Measurements from ENCODE around the gene CD84. TPM values are rescaled to one million over a fixed set of nuclear protein-coding genes. Genes with fewer than 3 reads are reported as not detected.

CD84 gene
- total RNA-seq, 2 experiments from 2014 or later, result 32.7 to 36.9 TPM

GRCh38 chr1:160610569-160611242 is 31.4 kb upstream of the CD84 start:
- H3K4me1 Mint-ChIP-seq (ENCODE audit: low read depth), result peaks cover 52% of the 10 kb centered on the region
- H3K9me3 ChIP-seq (ENCODE audit: control insufficient read depth in 1 of 2, insufficient read depth in 1 of 2, low read length in 2 of 2), result no peaks in the 10 kb centered on the region
- H3K36me3 Mint-ChIP-seq (ENCODE audit: low read depth), result peaks cover 80% of the 10 kb centered on the region
- intact Hi-C loops (cut with DNase I, micrococcal nuclease), result loop anchor here in 1 of 2 experiments (5.0 kb wide), 1 partner anchor 162 kb away; no protein-coding TSS in a partner anchor
- ChIA-PET POLR2A (interaction anchor here (1.0 to 1.8 kb wide), 3 partner anchors 36 to 182 kb away, joined by 4 read pairs; partner anchors contain the start of gene SLAMF1), CTCF (interaction anchor here (1.3 to 2.2 kb wide), 4 partner anchors 8 to 182 kb away, joined by 3 to 8 read pairs (median 6); no protein-coding TSS in a partner anchor)
- peak overlapping the region; percentile 47 for H3K27ac Mint-ChIP-seq
- no peaks in the 10 kb centered on the region for H3K9me3 Mint-ChIP-seq
- H3K27me3 ChIP-seq (ENCODE audit: control insufficient read depth in 1 of 2, insufficient read depth in 2 of 2, low read length in 2 of 2), result no peaks in the 10 kb centered on the region
- H3K4me3 Mint-ChIP-seq, result no peak overlapping the region
- DNase-seq, result no peak
- TF ChIP-seq CTCF (IDR thresholded peaks at IDR 0.05), result no peak
- peaks cover 27% of the 10 kb centered on the region for H3K4me1 ChIP-seq (ENCODE audit: insufficient read depth, low read length)
- peaks cover 82% of the 10 kb centered on the region for H3K36me3 ChIP-seq (ENCODE audit: insufficient read depth, low read length)
- no peak overlapping the region for H3K27ac ChIP-seq (ENCODE audit: low read depth in 1 of 2, low read length in 2 of 2)
- no peaks in the 10 kb centered on the region for H3K27me3 Mint-ChIP-seq
- no peak overlapping the region for H3K4me3 ChIP-seq (ENCODE audit: low read length)
- no peak for ATAC-seq (ENCODE audit: poor library complexity)

DNA sequence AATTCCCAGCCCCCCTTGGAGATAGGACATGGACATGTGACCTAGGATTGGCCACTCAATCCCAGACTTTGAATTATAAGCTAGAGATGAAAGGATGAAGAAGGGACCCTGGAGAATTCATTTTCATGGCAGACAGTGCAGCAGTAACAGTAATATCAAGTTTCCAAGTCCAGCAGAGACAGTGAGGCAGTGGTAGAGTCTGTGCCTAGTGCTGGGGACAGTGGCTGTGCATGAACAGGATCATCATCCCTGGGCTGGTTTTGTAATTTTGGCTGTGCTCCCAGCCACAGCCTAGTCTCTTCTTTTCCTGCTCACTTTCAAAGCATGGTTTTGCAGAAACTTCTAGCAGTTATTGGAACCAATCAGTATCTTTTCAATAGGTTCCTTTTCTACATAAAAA is 29.6 kb upstream of the CD84 start:
- peaks cover 29% of the 10 kb centered on the region for H3K4me1 ChIP-seq (ENCODE audit: insufficient read depth, low read length)
- no peak for TF ChIP-seq CTCF (IDR thresholded peaks at IDR 0.05)
- peaks cover 66% of the 10 kb centered on the region for H3K36me3 ChIP-seq (ENCODE audit: insufficient read depth, low read length)
- no peak overlapping the region for H3K27ac ChIP-seq (ENCODE audit: low read depth in 1 of 2, low read length in 2 of 2)
- H3K4me3 Mint-ChIP-seq, result no peak overlapping the region
- DNase-seq (no peak), ATAC-seq (ENCODE audit: poor library complexity) (no peak)
- H3K27me3 ChIP-seq (ENCODE audit: control insufficient read depth in 1 of 2, insufficient read depth in 2 of 2, low read length in 2 of 2), result no peaks in the 10 kb centered on the region
- peaks cover 0 to 5% of the 10 kb centered on the region in 2 experiments for H3K9me3 ChIP-seq (ENCODE audit: control insufficient read depth in 1 of 2, insufficient read depth in 1 of 2, low read length in 2 of 2)
- peaks cover 5% of the 10 kb centered on the region for H3K9me3 Mint-ChIP-seq
- H3K4me3 ChIP-seq (ENCODE audit: low read length), result no peak overlapping the region
- H3K27me3 Mint-ChIP-seq, result no peaks in the 10 kb centered on the region
- intact Hi-C loops (cut with DNase I, micrococcal nuclease), result loop anchor here (5.0 to 10.0 kb wide), 3 partner anchors 117 to 417 kb away; partner anchors contain the start of gene CASQ1 (in 2 of the 2)
- H3K36me3 Mint-ChIP-seq (ENCODE audit: low read depth), result peaks cover 72% of the 10 kb centered on the region
- H3K4me1 Mint-ChIP-seq (ENCODE audit: low read depth), result peaks cover 53% of the 10 kb centered on the region
- peak overlapping the region; percentile 67 for H3K27ac Mint-ChIP-seq
- ChIA-PET POLR2A (interaction anchor here (0.6 to 5.3 kb wide), 6 partner anchors 20 to 501 kb away, joined by 3 to 21 read pairs (median 3); partner anchors contain the start of gene CD84), CTCF (interaction anchor here (1.1 to 2.2 kb wide), 4 partner anchors 10 to 180 kb away, joined by 3 to 8 read pairs (median 6); no protein-coding TSS in a partner anchor)

DNA sequence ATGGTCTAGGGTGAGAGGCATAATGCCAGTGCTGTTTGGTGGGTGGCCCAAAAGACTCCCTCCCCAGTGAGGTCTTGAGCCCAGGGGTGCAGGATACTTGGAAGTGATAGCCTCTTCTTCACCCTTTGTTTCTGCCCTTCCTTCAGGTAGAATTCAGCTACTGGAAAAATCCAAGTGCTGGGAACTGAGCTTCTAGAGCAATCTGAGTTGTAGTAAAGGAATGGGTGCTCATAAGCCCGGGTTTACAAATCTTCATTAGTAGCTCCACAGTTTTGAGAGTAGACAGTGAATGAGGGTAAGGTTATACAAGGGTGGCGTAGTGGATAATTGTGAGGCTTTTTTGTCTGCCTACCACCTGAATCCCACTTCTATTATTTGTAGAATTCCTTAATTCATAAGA is 29.2 kb upstream of the CD84 start:
- no peak overlapping the region for H3K4me3 ChIP-seq (ENCODE audit: low read length)
- peak overlapping the region; percentile 67 for H3K27ac Mint-ChIP-seq
- DNase-seq (no peak), ATAC-seq (ENCODE audit: poor library complexity) (no peak)
- peaks cover 0 to 5% of the 10 kb centered on the region in 2 experiments for H3K9me3 ChIP-seq (ENCODE audit: control insufficient read depth in 1 of 2, insufficient read depth in 1 of 2, low read length in 2 of 2)
- H3K27me3 ChIP-seq (ENCODE audit: control insufficient read depth in 1 of 2, insufficient read depth in 2 of 2, low read length in 2 of 2), result no peaks in the 10 kb centered on the region
- ChIA-PET POLR2A (interaction anchor here (0.6 to 5.3 kb wide), 5 partner anchors 20 to 500 kb away, joined by 3 to 21 read pairs (median 4); partner anchors contain the start of gene CD84), CTCF (interaction anchor here (1.1 to 2.3 kb wide), 5 partner anchors 10 to 180 kb away, joined by 3 to 8 read pairs (median 7); no protein-coding TSS in a partner anchor)
- peaks cover 68% of the 10 kb centered on the region for H3K36me3 Mint-ChIP-seq (ENCODE audit: low read depth)
- peaks cover 29% of the 10 kb centered on the region for H3K4me1 ChIP-seq (ENCODE audit: insufficient read depth, low read length)
- H3K27me3 Mint-ChIP-seq, result no peaks in the 10 kb centered on the region
- H3K9me3 Mint-ChIP-seq, result peaks cover 7% of the 10 kb centered on the region
- no peak overlapping the region for H3K4me3 Mint-ChIP-seq
- H3K4me1 Mint-ChIP-seq (ENCODE audit: low read depth), result peaks cover 49% of the 10 kb centered on the region
- H3K36me3 ChIP-seq (ENCODE audit: insufficient read depth, low read length), result peaks cover 62% of the 10 kb centered on the region
- TF ChIP-seq CTCF (IDR thresholded peaks at IDR 0.05), result no peak
- intact Hi-C loops (cut with DNase I, micrococcal nuclease), result loop anchor here (5.0 to 10.0 kb wide), 3 partner anchors 116 to 416 kb away; partner anchors contain the start of gene CASQ1 (in 2 of the 2)
- H3K27ac ChIP-seq (ENCODE audit: low read depth in 1 of 2, low read length in 2 of 2), result no peak overlapping the region
